OCI-LY3 (cell line): ENCODE data around the gene PLA2G4E.

Experiments used
- H2AFZ ChIP-seq: fragments of 200-600, 300-600 bp; shearing (Covaris generic); 2 replicates; pipeline ENCODE4 v1.6.0; 2014; ENCODE audit warnings: antibody characterized with exemption, low read depth, low read length
- H3K27ac ChIP-seq: fragments of 200-600, 300-600 bp; sonication (generic); 2 replicates; pipeline ENCODE4 v1.5.1; 2014; ENCODE audit warnings: mild to moderate bottlenecking, low read length, moderate library complexity, mixed read lengths
- H3K27me3 ChIP-seq: fragments of 200-600, 300-600 bp; sonication (generic); 2 replicates; pipeline ENCODE4 v1.6.1; 2014; ENCODE audit warnings: low read depth, low read length, mixed read lengths
- H3K36me3 ChIP-seq: fragments of 200-600, 300-600 bp; sonication (generic); replicated peaks from 2 replicates; pipeline ENCODE3; 2014; ENCODE audit warnings: low read depth, low read length, mixed read lengths
- H3K4me1 ChIP-seq: fragments of 300-600, 200-600 bp; sonication (generic); 2 replicates; pipeline ENCODE4 v1.6.1; 2014; ENCODE audit warnings: low read length, mixed read lengths
- H3K4me2 ChIP-seq: fragments of 200-600, 300-600 bp; sonication (generic); 2 replicates; pipeline ENCODE4 v1.6.1; 2014; ENCODE audit warnings: low read length, mixed read lengths
- H3K4me3 ChIP-seq: fragments of 300-600, 200-600 bp; sonication (generic); 2 replicates; pipeline ENCODE4 v1.5.1; 2014; ENCODE audit warnings: antibody characterized with exemption, mild to moderate bottlenecking, low read length, moderate library complexity
- H3K79me2 ChIP-seq: fragments of 300-600, 200-600 bp; shearing (Covaris generic); 2 replicates; pipeline ENCODE4 v1.6.1; 2014; ENCODE audit warnings: mild to moderate bottlenecking, low read length, mixed read lengths
- H3K9ac ChIP-seq: fragments of 300-600, 200-600 bp; shearing (Covaris generic); 2 replicates; pipeline ENCODE4 v1.6.0; 2014; ENCODE audit warnings: mild to moderate bottlenecking, low read length, moderate library complexity
- H3K9me3 ChIP-seq: fragments of 200-600, 300-600 bp; shearing (Covaris generic); 2 replicates; pipeline ENCODE4 v1.6.1; 2014; ENCODE audit warnings: low read length, mixed read lengths; ENCODE audit not compliant: insufficient read depth
- H4K20me1 ChIP-seq: fragments of 200-600, 300-600 bp; sonication (generic); 2 replicates; pipeline ENCODE4 v1.6.1; 2016; ENCODE audit warnings: low read length, mixed read lengths; ENCODE audit not compliant: insufficient read depth
- CTCF ChIP-seq: fragments of 200-600, 300-600 bp; sonication (generic); IDR thresholded peaks from 2 replicates; pipeline ENCODE4 v1.5.1; 2014; ENCODE audit warnings: antibody characterized with exemption, low read length, low read depth
- EZH2phosphoT487 ChIP-seq: fragments of 200-600 bp; shearing (Covaris generic); IDR thresholded peaks from 2 replicates; pipeline ENCODE4 v1.6.1; 2018; ENCODE audit warnings: antibody characterized with exemption, mixed run types, low read depth

The PLA2G4E gene

DNA sequence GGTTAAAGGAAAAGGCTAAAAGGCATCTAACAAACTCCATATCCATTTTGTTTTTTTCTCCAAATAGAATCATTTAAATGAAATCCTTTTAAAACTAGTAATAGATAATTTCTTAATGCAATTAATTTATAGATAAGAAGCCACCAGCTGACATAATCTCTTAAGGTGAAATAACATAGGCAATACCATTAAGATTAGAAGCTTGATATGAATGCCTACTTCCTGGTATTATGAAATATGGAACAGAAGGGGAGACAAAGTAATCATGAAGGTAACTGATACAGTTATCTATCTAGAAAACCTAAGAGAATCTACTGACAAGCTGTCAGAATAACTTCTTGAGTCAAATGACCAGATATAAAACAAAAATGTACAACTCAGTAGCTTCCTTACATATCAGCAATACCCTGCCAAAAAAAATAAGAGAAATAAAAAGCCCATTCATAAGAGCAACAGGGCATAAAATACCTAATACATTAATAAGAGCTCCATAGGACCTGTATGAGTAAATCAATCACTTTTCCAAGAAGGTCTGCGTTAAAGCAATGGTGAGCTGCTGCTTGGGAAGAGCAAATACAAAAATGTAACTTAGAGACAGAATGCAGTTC is 59.1 kb downstream of the PLA2G4E start:
- no peak for TF ChIP-seq CTCF
- TF ChIP-seq EZH2phosphoT487: no peak
- H3K4me1 ChIP-seq: peaks cover 9% of the 10 kb centered on the region
- no peak overlapping the region for H3K4me2 ChIP-seq
- H2AFZ ChIP-seq: no peak overlapping the region
- peaks cover 18% of the 10 kb centered on the region; the same call in 1 of the 2 replicates for H4K20me1 ChIP-seq
- H3K9ac ChIP-seq: no peak overlapping the region
- H3K9me3 ChIP-seq: no peaks in the 10 kb centered on the region
- peaks cover 32% of the 10 kb centered on the region for H3K79me2 ChIP-seq
- H3K27me3 ChIP-seq: no peaks in the 10 kb centered on the region
- H3K4me3 ChIP-seq: no peak overlapping the region
- no peak overlapping the region for H3K27ac ChIP-seq
- peaks cover 28% of the 10 kb centered on the region for H3K36me3 ChIP-seq

- peaks cover 28% of the 10 kb centered on the region for H3K79me2 ChIP-seq
- no peaks in the 10 kb centered on the region for H3K27me3 ChIP-seq
- H3K9me3 ChIP-seq: no peaks in the 10 kb centered on the region
- peaks cover 22% of the 10 kb centered on the region; the same call in 1 of the 2 replicates for H4K20me1 ChIP-seq
- no peak overlapping the region for H3K4me3 ChIP-seq
- H3K4me2 ChIP-seq: no peak overlapping the region
- TF ChIP-seq CTCF (no peak), EZH2phosphoT487 (no peak)
- H2AFZ ChIP-seq: no peak overlapping the region
- 0 out of 2 replicates have a peak, but pooled peaks cover 4% of the 10 kb centered on the region for H3K4me1 ChIP-seq
- no peak overlapping the region for H3K9ac ChIP-seq
- H3K36me3 ChIP-seq: peaks cover 27% of the 10 kb centered on the region
- no peak overlapping the region for H3K27ac ChIP-seq
Measured at GRCh38 chr15:41961001-41961518, 59.8 kb downstream of the PLA2G4E start.

DNA sequence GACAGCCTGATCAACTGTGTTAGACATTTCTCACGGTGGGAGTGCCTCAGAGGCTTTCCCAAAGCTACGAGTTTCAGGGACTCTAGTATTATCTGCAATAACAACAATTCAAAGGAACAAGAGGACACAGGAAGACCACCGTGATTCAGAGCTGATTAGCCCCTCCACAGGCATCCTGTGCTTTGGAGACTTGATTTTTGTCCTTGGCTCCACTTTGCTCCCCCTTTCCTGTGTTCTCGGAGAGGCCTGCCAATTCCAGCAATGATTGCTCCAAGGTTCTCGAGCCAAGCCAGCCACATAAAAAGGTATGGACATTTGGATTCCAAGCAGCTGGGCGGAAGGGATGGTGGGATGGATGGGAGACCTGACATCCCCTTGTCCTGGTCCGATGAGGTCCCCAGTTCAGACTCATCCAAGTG is 62.8 kb downstream of the PLA2G4E start:
- H3K27me3 ChIP-seq: no peaks in the 10 kb centered on the region
- no peak overlapping the region for H3K4me3 ChIP-seq
- no peak overlapping the region for H3K27ac ChIP-seq
- no peak overlapping the region for H2AFZ ChIP-seq
- no peaks in the 10 kb centered on the region for H3K9me3 ChIP-seq
- TF ChIP-seq EZH2phosphoT487 (no peak), CTCF (no peak)
- 0 out of 2 replicates have a peak, but pooled peaks cover 4% of the 10 kb centered on the region for H3K4me1 ChIP-seq
- H3K36me3 ChIP-seq: peaks cover 20% of the 10 kb centered on the region
- no peak overlapping the region for H3K9ac ChIP-seq
- H4K20me1 ChIP-seq: peaks cover 22% of the 10 kb centered on the region; the same call in 1 of the 2 replicates
- H3K4me2 ChIP-seq: no peak overlapping the region
- peaks cover 24% of the 10 kb centered on the region for H3K79me2 ChIP-seq

DNA sequence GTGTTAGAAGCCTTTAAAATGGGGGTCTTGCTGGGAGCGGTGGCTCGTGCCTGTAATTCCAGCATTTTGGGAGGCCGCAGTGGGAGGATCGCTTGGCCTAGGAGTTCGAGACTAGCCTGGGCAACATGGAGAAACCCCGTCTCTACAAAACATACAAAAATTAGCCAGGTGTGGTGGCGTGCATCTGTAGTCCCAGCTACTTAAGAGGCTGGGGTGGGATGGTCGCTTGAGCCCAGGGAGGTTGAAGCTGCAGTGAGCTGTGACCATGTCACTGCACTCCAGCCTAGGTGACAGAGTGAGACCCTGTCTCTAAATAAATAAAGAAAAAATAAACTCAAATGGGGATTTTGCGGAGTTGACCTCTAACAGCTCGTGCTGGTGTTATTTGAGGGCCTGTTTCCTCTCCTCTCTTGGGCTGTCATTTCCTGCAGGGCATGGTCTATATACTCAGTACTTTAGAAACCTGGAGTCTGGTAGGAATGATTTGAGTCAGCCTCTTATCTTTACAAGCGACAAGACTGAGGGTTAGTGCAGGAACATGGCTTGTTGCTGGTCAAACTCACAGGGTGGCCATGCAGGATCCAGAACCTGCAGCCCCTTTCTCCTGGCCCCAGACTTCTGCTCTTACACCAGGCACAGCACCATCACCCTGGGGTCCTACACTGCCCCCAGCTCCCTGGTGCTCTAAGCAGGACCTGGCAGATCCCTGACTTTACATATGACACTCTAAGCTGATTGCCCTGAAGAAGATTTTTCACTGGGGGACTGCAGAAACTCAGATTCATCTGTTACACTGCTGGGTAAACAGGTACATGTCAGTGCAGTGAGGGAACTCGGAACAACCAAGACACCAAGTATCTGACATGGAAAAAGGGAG is 63.6 kb downstream of the PLA2G4E start:
- Histone ChIP-seq H3K4me3 (no peak overlapping the region), H3K79me2 (peaks cover 24% of the 10 kb centered on the region), H2AFZ (no peak overlapping the region), H3K9me3 (no peaks in the 10 kb centered on the region), H3K36me3 (peaks cover 23% of the 10 kb centered on the region), H3K4me2 (no peak overlapping the region), H3K27me3 (no peaks in the 10 kb centered on the region), H4K20me1 (peaks cover 22% of the 10 kb centered on the region; the same call in 1 of the 2 replicates), H3K4me1 (0 out of 2 replicates have a peak, but pooled peaks cover 4% of the 10 kb centered on the region), H3K9ac (no peak overlapping the region), H3K27ac (no peak overlapping the region)
- TF ChIP-seq CTCF (no peak), EZH2phosphoT487 (no peak)
